Gastrocnemius medialis (tissue), 4 donors: ENCODE data around the gene ARL15.
"Not testable (repeated sequence)": the region's sequence is repeated elsewhere in the genome, so short reads cannot be mapped to it uniquely, and the experiment has no call there.

Experiments used
- POLR2A ChIP-seq, 2 donors: fragments of 450-650 bp; IDR thresholded peaks; one replicate each; pipeline ENCODE4 v1.6.1; 2017; ENCODE audit warnings: antibody characterized with exemption in 2 of 2, mild to moderate bottlenecking in 2 of 2, moderate library complexity in 2 of 2
- TF ChIP-seq, protein P1 (sequence below), 5 experiments: fragments of 450-650 bp in 3 of 5; fragments of 200-600 bp in 2 of 5; sonication (generic) in 2 of 5; IDR thresholded peaks in 4 of 5; conservative IDR thresholded peaks in 1 of 5; 1 replicate in 4 of 5; 2 replicates in 1 of 5; pipeline ENCODE4 v1.5.1; 2016 to 2019; ENCODE audit warnings: antibody characterized with exemption in 5 of 5, mild to moderate bottlenecking in 3 of 5, moderate library complexity in 3 of 5

DNA sequence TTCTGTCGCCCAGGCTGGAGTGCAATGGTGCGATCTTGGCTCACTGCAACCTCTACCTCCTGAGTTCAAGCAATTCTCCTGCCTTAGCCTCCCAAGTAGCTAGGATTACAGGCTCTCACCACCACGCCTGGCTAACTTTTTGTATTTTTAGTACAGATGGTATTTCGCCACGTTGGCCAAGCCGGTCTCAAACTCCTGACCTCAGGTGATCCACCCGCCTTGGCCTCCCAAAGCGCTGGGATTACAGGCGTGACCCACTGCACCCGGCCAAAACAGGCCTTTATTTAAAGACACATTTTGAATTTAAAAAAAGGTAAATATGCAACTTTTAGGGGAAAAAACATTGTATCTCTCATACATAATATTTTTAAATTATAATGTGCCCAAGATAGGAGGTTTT is 266.1 kb downstream of the ARL15 start:
- TF ChIP-seq, protein P1, sequence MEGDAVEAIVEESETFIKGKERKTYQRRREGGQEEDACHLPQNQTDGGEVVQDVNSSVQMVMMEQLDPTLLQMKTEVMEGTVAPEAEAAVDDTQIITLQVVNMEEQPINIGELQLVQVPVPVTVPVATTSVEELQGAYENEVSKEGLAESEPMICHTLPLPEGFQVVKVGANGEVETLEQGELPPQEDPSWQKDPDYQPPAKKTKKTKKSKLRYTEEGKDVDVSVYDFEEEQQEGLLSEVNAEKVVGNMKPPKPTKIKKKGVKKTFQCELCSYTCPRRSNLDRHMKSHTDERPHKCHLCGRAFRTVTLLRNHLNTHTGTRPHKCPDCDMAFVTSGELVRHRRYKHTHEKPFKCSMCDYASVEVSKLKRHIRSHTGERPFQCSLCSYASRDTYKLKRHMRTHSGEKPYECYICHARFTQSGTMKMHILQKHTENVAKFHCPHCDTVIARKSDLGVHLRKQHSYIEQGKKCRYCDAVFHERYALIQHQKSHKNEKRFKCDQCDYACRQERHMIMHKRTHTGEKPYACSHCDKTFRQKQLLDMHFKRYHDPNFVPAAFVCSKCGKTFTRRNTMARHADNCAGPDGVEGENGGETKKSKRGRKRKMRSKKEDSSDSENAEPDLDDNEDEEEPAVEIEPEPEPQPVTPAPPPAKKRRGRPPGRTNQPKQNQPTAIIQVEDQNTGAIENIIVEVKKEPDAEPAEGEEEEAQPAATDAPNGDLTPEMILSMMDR (IDR thresholded peaks at IDR 0.05 in 4 of 5, conservative IDR thresholded peaks at IDR 0.05 in 1 of 5) = not testable (repeated sequence)
- TF ChIP-seq POLR2A (IDR thresholded peaks at IDR 0.05) = not testable (repeated sequence)
